ENCODE data around the gene MIER3. TPM values are rescaled to one million over a fixed set of nuclear protein-coding genes. Genes with fewer than 3 reads are reported as not detected.

The MIER3 gene
- polyA plus RNA-seq, 2 donors: 4.0 to 4.1 TPM

DNA sequence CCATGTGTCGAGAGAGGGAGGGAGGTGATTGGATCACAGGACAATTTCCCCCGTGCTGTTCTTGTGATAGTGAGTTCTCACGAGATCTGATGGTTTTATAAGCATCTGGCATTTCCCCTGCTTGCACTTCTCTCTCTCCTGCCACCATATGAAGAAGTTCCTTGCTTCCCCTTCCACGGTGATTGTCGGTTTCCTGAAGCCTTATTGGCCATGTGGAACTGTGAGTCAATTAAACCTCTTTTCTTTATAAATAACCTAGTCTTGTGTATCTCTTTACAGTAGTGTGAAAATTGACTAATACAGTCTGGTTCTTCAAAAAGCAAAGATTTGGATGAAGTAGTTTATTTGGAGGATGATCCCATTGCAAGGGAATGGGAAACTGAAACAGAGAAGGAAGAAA is 11.3 kb upstream of the MIER3 start:
- no peak overlapping the region for H3K27ac ChIP-seq (ENCODE audit: low read depth in 2 of 2, low read length in 1 of 2)
- H3K9me3 ChIP-seq (ENCODE audit: control insufficient read depth in 2 of 2, insufficient read depth in 1 of 2, low read depth in 1 of 2, low read length in 1 of 2): no peaks in the 10 kb centered on the region
- 70% methylated on average over 5 of the region's 5 CpGs for WGBS, 2 donors

DNA sequence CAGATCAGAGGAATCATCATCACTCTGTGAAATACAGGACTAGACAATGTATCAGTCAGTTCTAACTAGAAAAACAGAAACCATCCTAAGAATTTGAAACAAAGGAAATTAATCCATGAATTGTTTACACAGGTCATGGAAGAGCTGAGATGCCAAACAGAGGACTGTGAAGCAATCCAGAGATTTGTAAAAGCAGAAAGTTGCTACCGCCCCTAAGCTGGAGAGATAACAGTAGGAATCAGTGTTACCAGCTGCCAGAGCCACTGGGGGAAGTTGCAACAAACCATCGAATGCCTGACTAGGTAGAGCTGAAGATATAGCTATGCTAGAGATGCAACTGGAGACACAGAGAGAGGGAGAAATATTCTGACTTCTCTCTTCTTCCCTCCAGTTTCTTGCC is 10.4 kb upstream of the MIER3 start:
- Histone ChIP-seq H3K4me1 (ENCODE audit: control insufficient read depth in 2 of 2, insufficient read depth in 2 of 2, low read length in 1 of 2) (no peaks in the 10 kb centered on the region), H3K9me3 (ENCODE audit: control insufficient read depth in 2 of 2, insufficient read depth in 1 of 2, low read depth in 1 of 2, low read length in 1 of 2) (no peaks in the 10 kb centered on the region), H3K36me3 (ENCODE audit: control insufficient read depth in 2 of 2, insufficient read depth in 2 of 2, low read length in 1 of 2) (no peaks in the 10 kb centered on the region), H3K27me3 (ENCODE audit: control insufficient read depth in 1 of 2, insufficient read depth in 2 of 2, low read length in 2 of 2) (peaks cover 0 to 11% of the 10 kb centered on the region in 2 donors), H3K27ac (ENCODE audit: low read depth in 2 of 2, low read length in 1 of 2) (no peak overlapping the region), H3K4me3 (ENCODE audit: low read depth in 1 of 2, low read length in 2 of 2) (no peak overlapping the region)
- WGBS, 2 donors: 35 to 41% methylated on average over 2 of the region's 2 CpGs

More for the DNA sequence above, 11.3 kb upstream of the MIER3 start:
- Histone ChIP-seq H3K4me3 (ENCODE audit: low read depth in 1 of 2, low read length in 2 of 2) (no peak overlapping the region), H3K27me3 (ENCODE audit: control insufficient read depth in 1 of 2, insufficient read depth in 2 of 2, low read length in 2 of 2) (peaks cover 0 to 7% of the 10 kb centered on the region in 2 donors), H3K36me3 (ENCODE audit: control insufficient read depth in 2 of 2, insufficient read depth in 2 of 2, low read length in 1 of 2) (no peaks in the 10 kb centered on the region), H3K4me1 (ENCODE audit: control insufficient read depth in 2 of 2, insufficient read depth in 2 of 2, low read length in 1 of 2) (no peaks in the 10 kb centered on the region)

DNA sequence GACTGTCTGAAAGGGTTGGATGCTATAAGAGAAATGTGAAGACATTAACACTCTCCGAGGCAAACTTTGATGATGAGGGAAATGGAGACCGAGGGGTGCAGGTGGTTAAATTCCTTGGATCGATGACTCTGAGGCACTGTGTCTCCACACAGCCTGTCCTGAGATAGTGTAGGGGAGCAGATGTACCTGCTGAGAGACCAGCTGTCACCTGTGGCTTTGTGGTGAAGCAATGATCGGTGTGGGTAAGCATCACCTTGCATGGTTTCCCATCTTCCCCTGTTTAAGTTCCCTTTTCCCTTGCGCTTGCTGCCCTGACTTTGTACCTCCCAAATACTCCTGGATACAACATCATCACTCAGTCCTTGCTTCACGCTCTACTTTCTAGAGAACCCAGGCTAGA is 9.8 kb upstream of the MIER3 start:
- H3K27ac ChIP-seq (ENCODE audit: low read depth in 2 of 2, low read length in 1 of 2): no peak overlapping the region

DNA sequence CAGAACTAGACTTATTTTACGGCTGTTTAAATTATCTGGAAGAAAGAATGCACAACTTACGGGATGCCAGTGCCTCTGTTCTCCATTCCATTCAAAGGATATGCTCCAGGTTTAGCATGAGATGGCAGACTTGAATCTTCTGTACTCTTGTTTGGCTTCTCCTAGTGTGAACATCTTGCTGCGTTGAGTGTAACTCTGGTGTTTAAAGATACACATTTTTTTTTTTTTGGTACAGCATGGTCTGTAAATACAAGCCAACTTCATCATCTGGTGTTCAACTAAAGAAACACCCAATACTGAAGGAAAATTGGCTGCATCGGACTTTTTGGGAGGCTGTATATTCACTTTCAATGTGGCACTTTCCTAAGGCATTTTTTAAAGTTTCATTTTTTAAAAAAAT is 7.4 kb upstream of the MIER3 start:
- peaks cover 0 to 11% of the 10 kb centered on the region in 2 donors for H3K27me3 ChIP-seq (ENCODE audit: control insufficient read depth in 1 of 2, insufficient read depth in 2 of 2, low read length in 2 of 2)
- 79 to 84% methylated on average over 4 of the region's 4 CpGs for WGBS, 2 donors

More for the DNA sequence above, 9.8 kb upstream of the MIER3 start:
- WGBS, 2 donors: 90 to 91% methylated on average over 6 of the region's 6 CpGs
- Histone ChIP-seq H3K36me3 (ENCODE audit: control insufficient read depth in 2 of 2, insufficient read depth in 2 of 2, low read length in 1 of 2) (no peaks in the 10 kb centered on the region), H3K27me3 (ENCODE audit: control insufficient read depth in 1 of 2, insufficient read depth in 2 of 2, low read length in 2 of 2) (peaks cover 0 to 11% of the 10 kb centered on the region in 2 donors), H3K9me3 (ENCODE audit: control insufficient read depth in 2 of 2, insufficient read depth in 1 of 2, low read depth in 1 of 2, low read length in 1 of 2) (no peaks in the 10 kb centered on the region), H3K4me1 (ENCODE audit: control insufficient read depth in 2 of 2, insufficient read depth in 2 of 2, low read length in 1 of 2) (no peaks in the 10 kb centered on the region), H3K4me3 (ENCODE audit: low read depth in 1 of 2, low read length in 2 of 2) (no peak overlapping the region)

DNA sequence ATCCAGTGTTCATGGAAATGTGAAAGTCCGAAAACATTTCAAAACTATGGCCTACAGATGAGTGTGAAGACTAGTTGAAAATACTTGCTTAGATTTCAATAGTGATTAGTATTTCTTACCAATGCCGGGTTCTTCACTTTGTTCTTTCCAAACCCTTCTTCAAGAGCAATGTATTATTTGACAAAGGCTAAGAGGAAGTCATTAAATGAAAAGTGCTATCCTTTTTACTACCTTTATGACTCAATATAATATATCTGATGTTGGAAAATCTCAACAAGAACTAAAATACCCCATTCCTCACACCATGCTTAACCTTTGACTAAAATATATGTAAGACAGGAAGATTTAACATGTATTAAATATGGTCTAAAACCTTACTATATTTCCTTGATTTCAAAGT is 6.7 kb upstream of the MIER3 start:
- no peak overlapping the region for H3K27ac ChIP-seq (ENCODE audit: low read depth in 2 of 2, low read length in 1 of 2)
- no peaks in the 10 kb centered on the region for H3K36me3 ChIP-seq (ENCODE audit: control insufficient read depth in 2 of 2, insufficient read depth in 2 of 2, low read length in 1 of 2)
- H3K4me3 ChIP-seq (ENCODE audit: low read depth in 1 of 2, low read length in 2 of 2): no peak overlapping the region
- no peaks in the 10 kb centered on the region for H3K4me1 ChIP-seq (ENCODE audit: control insufficient read depth in 2 of 2, insufficient read depth in 2 of 2, low read length in 1 of 2)
- WGBS, 2 donors: 90 to 93% methylated on average over 2 of the region's 2 CpGs
- H3K27me3 ChIP-seq (ENCODE audit: control insufficient read depth in 1 of 2, insufficient read depth in 2 of 2, low read length in 2 of 2): peaks cover 0 to 13% of the 10 kb centered on the region in 2 donors
- no peaks in the 10 kb centered on the region for H3K9me3 ChIP-seq (ENCODE audit: control insufficient read depth in 2 of 2, insufficient read depth in 1 of 2, low read depth in 1 of 2, low read length in 1 of 2)

More for the DNA sequence above, 7.4 kb upstream of the MIER3 start:
- H3K9me3 ChIP-seq (ENCODE audit: control insufficient read depth in 2 of 2, insufficient read depth in 1 of 2, low read depth in 1 of 2, low read length in 1 of 2): no peaks in the 10 kb centered on the region
- H3K4me1 ChIP-seq (ENCODE audit: control insufficient read depth in 2 of 2, insufficient read depth in 2 of 2, low read length in 1 of 2): no peaks in the 10 kb centered on the region
- no peaks in the 10 kb centered on the region for H3K36me3 ChIP-seq (ENCODE audit: control insufficient read depth in 2 of 2, insufficient read depth in 2 of 2, low read length in 1 of 2)
- no peak overlapping the region for H3K27ac ChIP-seq (ENCODE audit: low read depth in 2 of 2, low read length in 1 of 2)
- no peak overlapping the region for H3K4me3 ChIP-seq (ENCODE audit: low read depth in 1 of 2, low read length in 2 of 2)

DNA sequence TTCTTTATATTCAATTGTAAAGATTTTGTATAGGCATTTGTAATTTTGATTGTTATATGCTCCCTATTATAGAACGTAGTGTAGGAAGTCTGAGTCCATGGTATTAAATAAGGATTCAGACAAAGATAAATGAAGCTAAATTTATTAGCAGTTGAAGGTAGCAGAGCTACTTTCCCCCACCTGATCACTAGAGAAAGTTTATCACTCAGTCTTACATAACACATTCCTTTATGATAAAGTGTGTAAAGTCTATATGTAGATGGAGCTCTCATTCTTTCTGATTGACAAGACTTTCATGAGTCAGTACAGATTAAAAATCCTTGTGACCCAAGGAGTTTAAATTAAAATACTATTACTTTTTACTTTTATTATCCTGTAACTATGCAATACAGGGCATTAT is 2.3 kb upstream of the MIER3 start:
- Histone ChIP-seq H3K4me1 (ENCODE audit: control insufficient read depth in 2 of 2, insufficient read depth in 2 of 2, low read length in 1 of 2) (no peaks in the 10 kb centered on the region), H3K9me3 (ENCODE audit: control insufficient read depth in 2 of 2, insufficient read depth in 1 of 2, low read depth in 1 of 2, low read length in 1 of 2) (no peaks in the 10 kb centered on the region), H3K27ac (ENCODE audit: low read depth in 2 of 2, low read length in 1 of 2) (no peak overlapping the region), H3K27me3 (ENCODE audit: control insufficient read depth in 1 of 2, insufficient read depth in 2 of 2, low read length in 2 of 2) (peaks cover 0 to 6% of the 10 kb centered on the region in 2 donors), H3K36me3 (ENCODE audit: control insufficient read depth in 2 of 2, insufficient read depth in 2 of 2, low read length in 1 of 2) (no peaks in the 10 kb centered on the region), H3K4me3 (ENCODE audit: low read depth in 1 of 2, low read length in 2 of 2) (no peak overlapping the region)
- WGBS, 2 donors: 84 to 94% methylated on average over 1 of the region's 1 CpG

DNA sequence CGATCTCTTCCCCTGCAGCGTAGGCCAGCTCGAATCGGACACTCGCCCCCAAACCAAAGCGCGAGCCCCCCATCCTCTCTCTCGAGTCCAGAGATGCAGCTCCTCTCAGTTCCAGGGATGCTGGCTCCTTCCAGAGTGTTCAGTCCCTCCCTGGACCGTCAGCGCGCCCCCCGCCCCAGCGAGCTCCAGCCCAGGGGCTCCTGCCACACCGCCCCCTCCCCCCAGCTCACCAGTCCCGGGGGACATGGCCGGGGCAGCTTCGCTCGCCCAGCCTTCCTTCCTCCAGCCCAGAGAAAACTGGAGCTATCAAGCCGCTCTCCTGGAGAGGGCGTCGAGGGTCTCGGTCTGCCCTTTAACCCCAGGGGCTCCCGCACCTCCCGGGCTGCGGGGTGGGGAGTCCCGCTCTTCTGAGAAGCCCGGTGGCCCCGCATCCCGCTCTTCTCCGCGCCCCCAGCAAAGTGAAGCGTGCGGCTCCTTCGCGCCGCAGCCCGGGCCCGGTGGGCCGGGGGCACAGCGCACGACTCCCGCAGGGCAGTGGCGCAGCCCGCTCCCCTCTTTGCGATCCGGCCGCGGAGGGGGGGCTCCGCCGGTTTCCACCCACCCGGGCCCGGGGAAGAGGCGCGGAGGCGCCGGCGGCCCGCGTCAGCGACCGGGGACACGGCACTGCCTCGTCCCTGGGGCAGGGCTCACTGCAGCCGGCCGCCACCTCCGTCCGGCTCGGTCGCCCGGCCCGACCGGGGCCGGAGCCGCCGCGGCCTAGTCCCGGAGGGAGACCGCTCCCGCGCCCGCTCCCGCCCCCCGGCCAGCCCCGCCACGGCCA is 587 bp downstream of the MIER3 start:
- H3K27ac ChIP-seq (ENCODE audit: low read depth in 2 of 2, low read length in 1 of 2): peak overlapping the region; percentile 78 to 82
- no peaks in the 10 kb centered on the region for H3K9me3 ChIP-seq (ENCODE audit: control insufficient read depth in 2 of 2, insufficient read depth in 1 of 2, low read depth in 1 of 2, low read length in 1 of 2)
- 1% methylated on average over 61 to 85 of the region's 85 CpGs for WGBS, 2 donors
- no peaks in the 10 kb centered on the region for H3K4me1 ChIP-seq (ENCODE audit: control insufficient read depth in 2 of 2, insufficient read depth in 2 of 2, low read length in 1 of 2)
- peak overlapping the region; percentile 76 to 96 for H3K4me3 ChIP-seq (ENCODE audit: low read depth in 1 of 2, low read length in 2 of 2)
- peaks cover 0 to 2% of the 10 kb centered on the region in 2 donors for H3K27me3 ChIP-seq (ENCODE audit: control insufficient read depth in 1 of 2, insufficient read depth in 2 of 2, low read length in 2 of 2)
- no peaks in the 10 kb centered on the region for H3K36me3 ChIP-seq (ENCODE audit: control insufficient read depth in 2 of 2, insufficient read depth in 2 of 2, low read length in 1 of 2)

DNA sequence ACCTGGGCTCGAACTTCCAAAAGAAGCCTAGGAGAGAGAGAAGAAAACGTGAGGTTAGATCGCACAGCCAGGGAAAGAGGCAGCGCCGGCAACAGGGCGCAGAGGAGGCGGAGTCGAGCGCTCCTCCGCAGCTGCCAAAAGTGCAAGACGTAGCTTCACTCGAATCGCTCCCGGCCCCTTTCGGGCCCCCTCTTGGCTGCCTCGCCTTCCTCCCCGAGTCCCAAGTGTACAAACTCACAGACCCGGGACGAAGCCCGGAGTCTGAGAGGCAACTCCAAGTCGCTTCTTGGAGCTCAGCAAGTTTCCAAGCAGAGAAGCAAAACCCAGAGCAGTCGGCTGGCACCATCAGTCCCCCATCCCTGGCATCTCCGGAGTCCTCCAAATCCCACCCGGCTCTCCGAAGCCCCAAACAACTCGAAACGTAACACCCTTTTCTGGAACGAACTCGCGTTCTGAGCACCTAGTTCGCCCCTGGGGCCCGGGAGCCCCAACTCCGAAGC is 1.2 kb downstream of the MIER3 start:
- WGBS, 2 donors: 0 to 1% methylated on average over 33 of the region's 33 CpGs
- Histone ChIP-seq H3K4me3 (ENCODE audit: low read depth in 1 of 2, low read length in 2 of 2) (peak overlapping the region; percentile 76 to 96), H3K4me1 (ENCODE audit: control insufficient read depth in 2 of 2, insufficient read depth in 2 of 2, low read length in 1 of 2) (no peaks in the 10 kb centered on the region), H3K36me3 (ENCODE audit: control insufficient read depth in 2 of 2, insufficient read depth in 2 of 2, low read length in 1 of 2) (no peaks in the 10 kb centered on the region), H3K27me3 (ENCODE audit: control insufficient read depth in 1 of 2, insufficient read depth in 2 of 2, low read length in 2 of 2) (peaks cover 0 to 2% of the 10 kb centered on the region in 2 donors), H3K27ac (ENCODE audit: low read depth in 2 of 2, low read length in 1 of 2) (peak overlapping the region; percentile 62 to 82), H3K9me3 (ENCODE audit: control insufficient read depth in 2 of 2, insufficient read depth in 1 of 2, low read depth in 1 of 2, low read length in 1 of 2) (no peaks in the 10 kb centered on the region)

DNA sequence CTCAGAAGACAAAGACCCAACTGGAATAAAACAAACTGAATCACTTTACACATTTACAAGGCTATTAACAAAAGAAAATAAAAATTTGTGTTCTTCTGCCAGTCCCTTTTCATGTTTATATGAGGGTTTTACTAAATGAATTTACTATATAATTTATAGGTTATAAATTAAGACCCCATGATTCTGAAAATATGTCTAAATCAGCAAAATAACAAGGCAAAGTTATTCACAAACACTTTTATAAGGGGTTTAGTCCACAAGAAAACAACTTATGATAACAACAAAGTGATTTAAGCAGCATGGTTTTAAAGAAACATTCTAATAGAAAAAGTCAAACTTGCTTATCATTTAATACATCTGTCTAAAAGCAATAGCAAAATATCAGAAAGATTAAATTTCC is 4.9 kb downstream of the MIER3 start:
- no peaks in the 10 kb centered on the region for H3K4me1 ChIP-seq (ENCODE audit: control insufficient read depth in 2 of 2, insufficient read depth in 2 of 2, low read length in 1 of 2)
- no peaks in the 10 kb centered on the region for H3K36me3 ChIP-seq (ENCODE audit: control insufficient read depth in 2 of 2, insufficient read depth in 2 of 2, low read length in 1 of 2)

DNA sequence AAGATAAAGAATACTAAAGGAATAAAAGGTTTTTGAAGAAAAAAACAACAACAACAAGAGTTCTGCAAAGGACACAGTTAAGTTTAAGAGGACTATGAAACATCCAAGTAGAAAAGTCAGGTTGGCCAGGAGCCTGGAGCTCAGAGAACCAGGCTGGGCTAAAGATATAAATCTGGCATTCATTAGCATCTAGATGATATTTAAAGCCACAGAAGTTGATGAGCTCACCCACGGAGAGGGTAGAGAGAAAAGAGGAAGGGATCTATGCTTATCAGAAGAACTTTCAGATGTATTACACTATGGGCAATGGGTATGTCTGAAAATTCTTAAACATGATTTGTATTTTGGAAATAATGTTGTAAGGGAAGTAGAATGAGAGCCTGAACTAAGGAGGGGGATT is 9.9 kb downstream of the MIER3 start:
- Histone ChIP-seq H3K27me3 (ENCODE audit: control insufficient read depth in 1 of 2, insufficient read depth in 2 of 2, low read length in 2 of 2) (no peaks in the 10 kb centered on the region), H3K36me3 (ENCODE audit: control insufficient read depth in 2 of 2, insufficient read depth in 2 of 2, low read length in 1 of 2) (peaks cover 5 to 8% of the 10 kb centered on the region in 2 donors), H3K27ac (ENCODE audit: low read depth in 2 of 2, low read length in 1 of 2) (no peak overlapping the region), H3K9me3 (ENCODE audit: control insufficient read depth in 2 of 2, insufficient read depth in 1 of 2, low read depth in 1 of 2, low read length in 1 of 2) (no peaks in the 10 kb centered on the region), H3K4me3 (ENCODE audit: low read depth in 1 of 2, low read length in 2 of 2) (no peak overlapping the region), H3K4me1 (ENCODE audit: control insufficient read depth in 2 of 2, insufficient read depth in 2 of 2, low read length in 1 of 2) (no peaks in the 10 kb centered on the region)
- 52% methylated on average over 1 of the region's 1 CpG for WGBS, 2 donors

More for the DNA sequence above, 4.9 kb downstream of the MIER3 start:
- Histone ChIP-seq H3K27ac (ENCODE audit: low read depth in 2 of 2, low read length in 1 of 2) (no peak overlapping the region), H3K27me3 (ENCODE audit: control insufficient read depth in 1 of 2, insufficient read depth in 2 of 2, low read length in 2 of 2) (no peaks in the 10 kb centered on the region), H3K9me3 (ENCODE audit: control insufficient read depth in 2 of 2, insufficient read depth in 1 of 2, low read depth in 1 of 2, low read length in 1 of 2) (no peaks in the 10 kb centered on the region), H3K4me3 (ENCODE audit: low read depth in 1 of 2, low read length in 2 of 2) (no peak overlapping the region)

Measured in esophagus (tissue), 2 donors.